WI38 (cell line): ENCODE data around the gene E2F7.

Source experiments
- H3K4me3 ChIP-seq: 2 replicates; pipeline ENCODE4 v1.5.1; 2011; ENCODE audit warnings: low read depth, mild to moderate bottlenecking, control low read depth, low read length
- TF ChIP-seq, protein P1 (sequence below): IDR thresholded peaks from 2 replicates; pipeline ENCODE4 v1.5.1; 2012; ENCODE audit warnings: low read depth, mild to moderate bottlenecking, control low read depth, low read length

E2F7 gene

DNA sequence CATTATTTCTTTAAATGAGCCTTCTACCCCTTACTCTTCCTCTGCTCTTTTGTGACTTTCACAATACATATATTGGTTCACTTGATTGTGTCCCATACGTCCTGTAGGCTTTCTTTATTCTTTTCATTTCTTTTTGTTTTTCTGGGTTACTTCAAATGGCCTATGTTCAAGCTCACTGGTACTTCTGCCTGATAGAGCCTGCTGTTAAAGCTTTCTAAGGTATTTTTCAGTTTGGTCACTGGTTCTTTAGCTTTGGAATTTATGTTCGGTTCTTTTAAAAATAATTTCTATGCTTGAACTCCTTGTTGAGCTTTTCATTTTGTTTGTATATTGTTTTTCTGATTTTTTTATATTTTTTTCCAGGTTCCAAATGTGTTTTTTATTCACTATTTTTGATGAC is 81.9 kb downstream of the E2F7 start:
- TF ChIP-seq, protein P1, sequence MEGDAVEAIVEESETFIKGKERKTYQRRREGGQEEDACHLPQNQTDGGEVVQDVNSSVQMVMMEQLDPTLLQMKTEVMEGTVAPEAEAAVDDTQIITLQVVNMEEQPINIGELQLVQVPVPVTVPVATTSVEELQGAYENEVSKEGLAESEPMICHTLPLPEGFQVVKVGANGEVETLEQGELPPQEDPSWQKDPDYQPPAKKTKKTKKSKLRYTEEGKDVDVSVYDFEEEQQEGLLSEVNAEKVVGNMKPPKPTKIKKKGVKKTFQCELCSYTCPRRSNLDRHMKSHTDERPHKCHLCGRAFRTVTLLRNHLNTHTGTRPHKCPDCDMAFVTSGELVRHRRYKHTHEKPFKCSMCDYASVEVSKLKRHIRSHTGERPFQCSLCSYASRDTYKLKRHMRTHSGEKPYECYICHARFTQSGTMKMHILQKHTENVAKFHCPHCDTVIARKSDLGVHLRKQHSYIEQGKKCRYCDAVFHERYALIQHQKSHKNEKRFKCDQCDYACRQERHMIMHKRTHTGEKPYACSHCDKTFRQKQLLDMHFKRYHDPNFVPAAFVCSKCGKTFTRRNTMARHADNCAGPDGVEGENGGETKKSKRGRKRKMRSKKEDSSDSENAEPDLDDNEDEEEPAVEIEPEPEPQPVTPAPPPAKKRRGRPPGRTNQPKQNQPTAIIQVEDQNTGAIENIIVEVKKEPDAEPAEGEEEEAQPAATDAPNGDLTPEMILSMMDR, result no peak

GRCh38 chr12:76980196-76980595 is 85.2 kb downstream of the E2F7 start:
- H3K4me3 ChIP-seq, result no peak overlapping the region
- TF ChIP-seq, protein P1, result no peak

More for the DNA sequence above, 81.9 kb downstream of the E2F7 start:
- H3K4me3 ChIP-seq, result no peak overlapping the region

DNA sequence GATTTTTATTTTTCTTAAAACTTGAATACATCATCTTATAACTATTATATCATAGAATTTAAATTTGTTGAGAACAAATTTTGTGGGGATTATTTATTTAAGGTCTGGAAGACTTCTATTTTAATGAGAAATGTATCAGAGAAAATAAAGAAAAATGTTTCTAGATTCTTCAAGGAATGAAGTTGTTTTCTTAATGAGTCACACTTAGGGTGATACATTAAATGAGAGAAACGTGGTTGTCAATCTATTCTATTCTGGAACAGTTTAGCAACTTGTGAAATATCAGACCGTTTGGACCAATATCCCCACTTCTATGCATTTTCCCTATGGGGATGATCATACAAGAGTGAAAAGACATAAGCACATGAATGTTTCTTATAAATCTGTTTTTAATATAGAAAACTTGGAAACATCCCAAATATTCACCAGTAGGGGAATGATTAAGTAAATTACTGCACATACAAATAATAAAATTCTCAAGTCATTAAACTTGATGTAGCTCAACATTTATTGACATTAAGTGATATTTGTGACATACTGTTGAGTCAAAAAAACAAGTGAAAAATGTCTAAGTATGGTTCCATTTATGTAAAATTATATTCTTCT is 88.5 kb downstream of the E2F7 start:
- TF ChIP-seq, protein P1, result no peak
- H3K4me3 ChIP-seq, result no peak overlapping the region
